LNCaP clone FGC (cell line): ENCODE results near the gene SIGLEC5.

Experiments used
- DNase-seq: peaks from one replicate; pipeline ENCODE4 v3.0.0-alpha.2; 2011; ENCODE audit warnings: low read depth
- H3K4me3 ChIP-seq: 2 replicates; pipeline ENCODE4 v1.5.1; 2011; ENCODE audit warnings: mild to moderate bottlenecking, low read depth, low read length, control low read depth
- TF ChIP-seq, protein P1 (sequence below): IDR thresholded peaks from 2 replicates; pipeline ENCODE4 v1.5.1; 2012; ENCODE audit warnings: mild to moderate bottlenecking; ENCODE audit not compliant: control insufficient read depth, insufficient read depth; ENCODE audit errors: extremely low read depth

Gene SIGLEC5

GRCh38 chr19:51644636-51645271 lies 14.6 kb upstream of the SIGLEC5 start:
- DNase-seq = no peak
- no peak overlapping the region for H3K4me3 ChIP-seq
- TF ChIP-seq, protein P1, sequence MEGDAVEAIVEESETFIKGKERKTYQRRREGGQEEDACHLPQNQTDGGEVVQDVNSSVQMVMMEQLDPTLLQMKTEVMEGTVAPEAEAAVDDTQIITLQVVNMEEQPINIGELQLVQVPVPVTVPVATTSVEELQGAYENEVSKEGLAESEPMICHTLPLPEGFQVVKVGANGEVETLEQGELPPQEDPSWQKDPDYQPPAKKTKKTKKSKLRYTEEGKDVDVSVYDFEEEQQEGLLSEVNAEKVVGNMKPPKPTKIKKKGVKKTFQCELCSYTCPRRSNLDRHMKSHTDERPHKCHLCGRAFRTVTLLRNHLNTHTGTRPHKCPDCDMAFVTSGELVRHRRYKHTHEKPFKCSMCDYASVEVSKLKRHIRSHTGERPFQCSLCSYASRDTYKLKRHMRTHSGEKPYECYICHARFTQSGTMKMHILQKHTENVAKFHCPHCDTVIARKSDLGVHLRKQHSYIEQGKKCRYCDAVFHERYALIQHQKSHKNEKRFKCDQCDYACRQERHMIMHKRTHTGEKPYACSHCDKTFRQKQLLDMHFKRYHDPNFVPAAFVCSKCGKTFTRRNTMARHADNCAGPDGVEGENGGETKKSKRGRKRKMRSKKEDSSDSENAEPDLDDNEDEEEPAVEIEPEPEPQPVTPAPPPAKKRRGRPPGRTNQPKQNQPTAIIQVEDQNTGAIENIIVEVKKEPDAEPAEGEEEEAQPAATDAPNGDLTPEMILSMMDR = no peak

DNA sequence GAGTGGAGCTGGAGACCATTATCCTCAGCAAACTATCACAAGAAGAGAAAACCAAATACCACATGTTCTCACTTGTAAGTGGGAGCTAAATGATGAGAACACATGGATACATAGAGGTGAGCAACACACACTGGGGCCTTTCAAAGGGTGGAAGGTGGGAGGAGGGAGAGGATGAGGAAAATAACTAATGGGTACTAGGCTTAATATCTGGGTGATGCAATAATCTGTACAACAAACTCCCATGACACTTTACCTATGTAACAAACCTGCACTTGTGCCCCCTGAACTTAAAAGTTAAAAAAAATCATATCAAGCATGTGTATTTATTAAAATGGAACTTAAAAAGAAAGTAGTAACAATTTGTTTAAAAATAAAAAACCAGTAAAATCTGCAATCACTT lies 11.4 kb upstream of the SIGLEC5 start:
- TF ChIP-seq, protein P1 = no peak
- no peak for DNase-seq
- no peak overlapping the region for H3K4me3 ChIP-seq

DNA sequence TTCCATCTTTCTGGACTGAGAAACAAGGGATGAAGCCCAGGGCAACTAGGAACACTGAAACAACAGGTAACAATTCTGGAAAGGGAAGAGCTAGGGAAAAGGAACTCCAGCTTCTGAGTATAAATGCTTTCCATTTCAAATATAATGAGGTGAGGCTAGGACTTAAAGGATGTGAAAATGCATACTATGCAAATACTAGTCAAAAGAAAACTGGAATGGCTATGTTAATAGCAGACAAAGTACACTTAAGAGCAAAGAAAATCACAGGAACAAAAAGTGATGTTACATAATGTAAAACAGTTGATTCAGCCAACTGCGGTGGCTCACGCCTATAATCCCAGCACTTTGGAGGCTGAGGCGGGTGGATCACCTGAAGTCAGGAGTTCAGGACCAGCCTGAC lies 10.2 kb upstream of the SIGLEC5 start:
- no peak overlapping the region for H3K4me3 ChIP-seq
- DNase-seq = no peak
- TF ChIP-seq, protein P1 = no peak

DNA sequence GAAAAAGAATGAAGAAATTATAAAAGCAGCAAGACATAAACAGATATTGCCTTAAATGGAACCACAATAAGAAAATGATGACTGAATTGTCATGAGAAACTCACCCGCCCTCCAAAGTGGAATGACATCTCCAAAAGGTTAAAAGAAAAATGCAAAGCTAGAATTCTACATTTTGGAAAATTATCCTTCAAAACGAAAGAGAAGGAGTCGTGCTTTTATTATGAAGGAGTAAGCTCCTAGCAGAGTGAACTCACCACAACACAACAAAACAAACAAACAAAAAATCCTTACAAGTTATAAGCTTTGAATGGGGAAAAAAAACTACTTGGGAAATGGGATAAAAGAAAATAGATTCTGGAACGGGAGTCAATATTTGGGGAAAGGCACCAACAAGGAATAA lies 9.7 kb upstream of the SIGLEC5 start:
- DNase-seq = no peak
- H3K4me3 ChIP-seq = no peak overlapping the region
- TF ChIP-seq, protein P1 = no peak

- TF ChIP-seq, protein P1 = 0 out of 2 replicates have a peak, but pooled peaks have one; percentile 11
- no peak for DNase-seq
- no peak overlapping the region for H3K4me3 ChIP-seq
These were observed 7.3 kb upstream of the SIGLEC5 start for GRCh38 chr19:51637362-51637978.

DNA sequence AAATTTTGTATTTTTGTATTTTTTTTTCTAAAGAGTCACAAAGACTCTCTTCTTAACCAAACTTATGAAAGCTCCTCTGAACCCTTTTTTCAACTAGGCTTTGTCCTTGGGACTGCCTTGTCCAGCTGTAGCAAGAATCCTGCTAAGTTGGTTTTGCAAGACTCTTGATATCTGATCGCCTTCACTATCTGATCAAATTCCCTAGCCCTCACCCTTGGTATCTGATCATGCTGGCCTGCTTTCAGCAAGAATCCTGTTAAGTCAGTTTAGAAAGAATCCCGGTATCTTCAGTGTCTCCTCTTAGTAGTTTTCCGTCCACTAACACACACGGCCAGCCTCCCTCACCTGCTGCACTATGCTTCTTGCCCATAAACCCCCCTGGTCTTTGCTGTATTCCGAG lies 1.9 kb upstream of the SIGLEC5 start:
- TF ChIP-seq, protein P1 = no peak
- peak; percentile 6 for DNase-seq
- H3K4me3 ChIP-seq = no peak overlapping the region
